Stimulated activated CD4-positive, alpha-beta T cell treated with anti-CD3 and anti-CD28 coated beads, Interleukin-1b, Interleukin-23, amount 100 ng/mL, for 48 hours (primary cell): ENCODE data around the gene GSG1L.
"Not testable (repeated sequence)": the region's sequence is repeated elsewhere in the genome, so short reads cannot be mapped to it uniquely, and the experiment has no call there.

Source experiments
- DNase-seq: peaks from one replicate; pipeline ENCODE4 v3.0.0-alpha.2; 2020

Gene GSG1L

DNA sequence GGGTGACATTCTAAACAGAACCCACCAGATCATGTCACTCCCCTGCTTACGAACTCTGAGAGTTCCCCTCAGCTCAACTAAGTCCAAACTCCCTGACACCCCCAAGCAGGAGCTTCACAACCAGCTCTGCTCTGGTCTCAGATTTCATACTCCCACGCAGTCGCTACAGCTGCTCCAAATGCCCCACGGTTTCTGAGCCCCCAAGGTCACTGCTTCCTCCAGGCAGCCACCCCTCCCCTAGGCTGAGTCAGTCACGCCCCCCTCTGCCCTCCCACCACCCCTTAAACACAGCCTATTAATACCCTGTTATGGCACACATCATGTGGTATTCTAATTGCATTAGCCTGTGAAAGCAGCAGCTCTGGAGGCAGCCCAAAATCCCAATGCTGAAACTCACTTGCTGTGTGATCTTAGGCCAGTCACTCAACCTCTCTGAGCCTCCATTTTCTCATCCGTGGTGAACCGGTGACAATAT is 51.5 kb downstream of the GSG1L start:
- DNase-seq, result no peak

DNA sequence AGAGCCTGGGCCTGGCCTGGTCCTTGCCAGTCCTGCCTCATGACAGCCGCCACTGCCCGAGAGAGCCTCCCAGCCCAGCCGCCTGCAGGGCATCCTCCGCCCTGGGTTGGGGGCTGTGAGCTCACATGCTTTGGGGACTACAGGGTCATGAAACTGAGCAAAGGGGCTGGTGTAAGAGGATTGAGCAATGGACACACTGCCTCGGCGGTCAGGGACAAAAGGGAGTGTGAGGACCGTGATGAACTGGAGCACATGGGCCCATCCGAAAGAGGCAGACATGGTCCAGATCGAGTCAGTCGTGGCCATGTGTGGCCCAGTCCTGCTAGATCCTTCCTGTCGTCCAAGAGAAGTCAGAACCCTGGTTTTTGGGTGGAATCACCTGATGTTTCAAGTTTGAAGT is 52.3 kb downstream of the GSG1L start:
- DNase-seq, result no peak

GRCh38 chr16:28010671-28011070 is 52.8 kb downstream of the GSG1L start:
- DNase-seq, result no peak

DNA sequence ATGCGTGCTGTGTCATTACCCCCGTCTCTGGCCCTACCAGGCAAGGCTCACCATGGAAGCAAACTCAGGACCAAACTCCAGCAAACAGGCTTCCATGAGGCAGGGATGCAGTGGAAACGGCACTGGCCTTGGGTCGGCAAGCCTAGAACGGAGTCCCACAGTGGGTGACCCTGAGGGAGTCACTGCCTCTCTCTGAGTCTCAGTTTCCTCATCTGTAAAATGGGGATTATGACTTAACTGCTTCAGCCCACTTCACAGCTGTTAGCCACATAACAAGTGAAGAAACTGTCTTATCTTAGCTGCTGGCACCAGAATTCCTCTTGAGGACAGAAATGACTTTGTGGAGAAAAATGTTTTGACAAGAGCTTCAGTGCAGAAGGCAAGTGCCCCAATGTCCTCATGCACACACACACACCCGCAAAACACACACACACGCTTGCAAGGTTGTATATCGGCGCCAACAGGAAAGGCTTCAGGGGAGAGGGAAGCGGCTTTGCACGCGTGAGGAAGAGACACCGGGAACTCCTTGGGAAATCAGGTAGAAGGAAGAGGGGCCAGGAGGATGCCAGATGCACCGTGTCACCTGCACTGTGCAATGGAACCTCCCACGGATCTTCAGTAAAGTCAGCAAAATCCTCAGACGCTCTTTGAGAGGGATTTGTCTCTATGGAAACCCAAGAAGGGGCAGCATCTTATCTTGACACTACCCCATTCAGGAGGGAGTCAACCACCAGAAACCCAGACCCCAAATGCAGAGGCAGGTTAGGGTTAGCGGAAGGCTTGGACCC is 53.7 kb downstream of the GSG1L start:
- DNase-seq, result no peak

DNA sequence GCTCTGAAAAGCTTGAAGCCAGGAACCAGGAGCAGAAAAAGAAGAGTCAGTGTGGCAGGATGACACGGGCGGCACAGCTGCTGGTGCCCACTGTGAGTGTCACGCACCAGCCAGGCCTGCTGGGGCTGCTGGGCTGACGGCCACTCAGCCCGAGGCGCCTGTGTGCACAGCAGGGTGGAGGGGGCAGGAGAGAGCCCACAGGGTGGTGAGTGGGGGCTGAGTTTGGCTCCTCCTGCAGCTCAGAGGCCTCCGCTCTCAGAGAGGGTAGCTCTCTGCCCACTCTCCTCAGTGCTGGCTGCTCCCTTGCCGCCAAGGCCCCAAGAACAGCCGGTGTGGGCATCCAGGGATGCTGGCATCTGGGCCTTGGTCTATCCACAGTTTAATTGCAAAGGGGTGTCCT is 59.6 kb downstream of the GSG1L start:
- no peak for DNase-seq

- DNase-seq, result no peak
Measured at GRCh38 chr16:28003021-28003865, 60.3 kb downstream of the GSG1L start.

GRCh38 chr16:28001642-28002041 is 61.9 kb downstream of the GSG1L start:
- DNase-seq, result no peak

GRCh38 chr16:28001184-28001583 is 62.3 kb downstream of the GSG1L start:
- DNase-seq, result no peak

DNA sequence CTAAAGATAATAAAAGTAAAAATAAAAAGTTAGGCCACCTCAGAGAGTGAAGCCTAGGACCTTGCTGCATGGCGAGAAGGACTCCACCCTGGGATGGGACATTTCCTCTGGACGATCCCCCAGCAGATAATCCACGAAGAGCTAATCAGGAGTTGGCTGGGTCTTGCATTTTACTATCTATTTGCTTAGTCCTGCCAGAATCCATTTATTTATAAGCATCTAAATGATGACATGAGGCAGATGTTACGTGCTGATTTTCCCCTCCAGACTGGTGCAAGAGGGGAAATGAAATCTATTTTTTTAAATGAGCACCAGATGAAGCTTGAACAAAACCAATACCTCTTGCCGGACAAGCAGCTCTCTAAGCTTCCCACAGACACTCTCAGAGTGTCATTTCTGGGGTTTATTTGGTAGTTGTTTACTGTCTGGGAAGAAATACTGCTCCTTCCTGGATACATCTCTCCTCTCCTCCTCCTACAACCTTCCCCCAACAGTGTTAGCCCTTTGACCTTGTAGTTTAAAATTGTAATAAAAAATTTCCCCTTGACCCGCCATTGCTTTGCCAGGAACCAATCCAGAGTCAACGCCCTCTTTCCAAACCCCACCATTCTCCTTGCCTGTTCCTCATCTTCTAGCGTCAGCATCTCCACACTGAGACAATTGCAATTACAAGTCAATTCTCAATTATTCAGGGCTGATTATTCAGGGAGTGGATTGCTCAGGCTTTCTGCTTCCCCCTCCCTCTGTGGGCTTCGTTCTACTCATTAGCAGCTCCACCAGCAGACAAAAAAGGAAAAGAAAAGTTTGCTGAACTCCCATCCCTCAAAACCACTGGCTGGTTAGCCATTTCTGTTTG is 63.0 kb downstream of the GSG1L start:
- no peak for DNase-seq

DNA sequence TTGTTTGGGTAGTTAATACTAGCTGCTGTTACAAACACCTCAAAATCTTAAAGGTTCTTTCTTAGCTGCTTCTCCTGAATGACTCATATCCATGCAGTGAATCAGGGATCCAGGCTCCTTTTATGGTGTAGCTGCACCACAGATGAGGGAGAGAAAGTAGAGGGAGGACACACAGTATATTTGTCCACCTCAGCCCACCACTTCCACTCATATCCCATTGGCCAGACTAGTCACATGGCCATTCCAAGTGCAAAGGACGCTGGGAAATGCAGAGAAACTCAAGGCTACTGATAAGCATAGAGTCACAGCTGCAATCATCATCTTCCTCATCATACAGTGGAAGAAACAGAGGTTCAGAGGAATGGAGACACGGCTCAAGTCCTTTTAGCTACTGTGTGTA is 63.8 kb downstream of the GSG1L start:
- DNase-seq, result no peak

DNA sequence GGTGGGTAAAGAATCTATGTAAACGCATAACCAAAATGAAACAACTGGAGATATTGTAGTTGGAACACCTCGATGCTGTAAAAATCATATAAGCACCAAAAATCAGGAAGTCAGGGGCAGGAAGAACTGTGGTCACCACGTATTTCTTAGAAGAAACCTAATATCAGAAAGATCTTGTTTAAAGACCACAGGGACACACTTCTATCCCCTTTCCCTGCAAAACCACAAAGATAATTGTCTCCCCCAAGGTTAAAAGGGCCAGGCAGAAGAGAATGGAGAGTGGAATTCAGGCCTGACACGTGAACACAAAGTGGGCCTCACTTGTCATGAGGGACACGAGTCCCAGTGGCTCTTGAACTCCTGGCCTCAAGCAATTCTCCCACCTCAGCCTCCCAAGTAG is 68.1 kb downstream of the GSG1L start:
- no peak for DNase-seq

DNA sequence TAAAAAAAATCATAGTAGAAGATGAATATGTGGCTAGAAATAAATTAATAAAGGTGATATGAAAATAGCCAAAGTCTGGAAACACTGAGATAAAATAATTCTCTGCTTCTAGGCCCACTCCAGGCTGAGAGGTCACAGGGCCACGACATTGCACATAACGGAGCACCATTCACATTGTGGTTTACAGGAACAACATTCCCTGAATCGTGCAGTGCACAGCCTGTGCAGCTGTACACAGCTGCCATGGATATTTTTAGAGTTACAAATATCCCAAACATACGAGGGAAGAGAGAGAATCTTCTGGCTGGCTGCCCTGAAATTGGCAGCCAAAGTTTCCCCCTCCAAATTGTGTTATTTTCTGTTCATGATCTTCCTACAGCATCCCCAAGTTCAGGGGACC is 68.8 kb downstream of the GSG1L start:
- no peak for DNase-seq

DNA sequence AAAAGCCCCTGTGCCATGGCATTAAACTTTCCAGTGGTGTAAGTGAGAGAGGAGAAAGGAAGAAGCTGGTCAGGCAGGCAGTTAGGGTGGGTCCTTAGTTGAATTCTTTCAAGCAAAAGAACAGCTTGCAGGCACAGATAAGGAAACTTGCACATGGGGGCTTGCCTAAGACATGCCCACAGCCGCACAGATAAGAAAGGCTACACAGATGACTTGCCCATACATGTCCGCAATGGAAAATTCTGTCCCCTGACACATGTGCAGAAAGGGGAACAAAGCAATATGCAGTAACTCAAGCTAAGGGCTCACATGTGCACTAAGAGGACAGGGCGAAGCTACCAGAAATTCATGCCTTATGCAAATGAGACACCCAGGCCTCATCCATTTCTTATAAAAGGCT is 69.9 kb downstream of the GSG1L start:
- DNase-seq, result no peak

- DNase-seq, result no peak
Measured at GRCh38 chr16:27991876-27992275, 71.6 kb downstream of the GSG1L start.

GRCh38 chr16:27985981-27986380 is 77.5 kb downstream of the GSG1L start:
- no peak for DNase-seq

- DNase-seq, result no peak
Measured at GRCh38 chr16:27984121-27984520, 79.4 kb downstream of the GSG1L start.

- no peak for DNase-seq
Measured at GRCh38 chr16:27983244-27983643, 80.3 kb downstream of the GSG1L start.

DNA sequence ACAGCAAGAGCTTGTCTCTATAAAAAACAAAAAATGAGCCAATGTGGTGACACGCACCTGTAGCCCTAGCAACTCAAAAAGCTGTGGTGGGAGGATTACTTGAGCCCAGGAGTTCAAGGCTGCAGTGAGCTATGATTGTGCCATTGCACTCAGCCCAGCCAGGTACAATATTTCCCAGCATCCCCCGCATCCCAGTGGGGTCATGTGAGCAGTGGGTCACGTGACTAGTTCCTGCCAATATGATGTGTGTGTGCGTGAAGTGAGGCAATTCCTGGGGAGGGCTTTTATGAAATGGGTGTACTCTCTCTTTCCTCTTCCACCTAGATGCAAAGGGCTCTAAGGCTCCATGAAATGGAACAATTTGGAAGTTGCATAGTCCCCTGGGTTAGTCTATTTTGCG is 81.3 kb downstream of the GSG1L start:
- DNase-seq, result no peak

GRCh38 chr16:27980919-27981700 is 82.4 kb downstream of the GSG1L start:
- DNase-seq, result no peak

DNA sequence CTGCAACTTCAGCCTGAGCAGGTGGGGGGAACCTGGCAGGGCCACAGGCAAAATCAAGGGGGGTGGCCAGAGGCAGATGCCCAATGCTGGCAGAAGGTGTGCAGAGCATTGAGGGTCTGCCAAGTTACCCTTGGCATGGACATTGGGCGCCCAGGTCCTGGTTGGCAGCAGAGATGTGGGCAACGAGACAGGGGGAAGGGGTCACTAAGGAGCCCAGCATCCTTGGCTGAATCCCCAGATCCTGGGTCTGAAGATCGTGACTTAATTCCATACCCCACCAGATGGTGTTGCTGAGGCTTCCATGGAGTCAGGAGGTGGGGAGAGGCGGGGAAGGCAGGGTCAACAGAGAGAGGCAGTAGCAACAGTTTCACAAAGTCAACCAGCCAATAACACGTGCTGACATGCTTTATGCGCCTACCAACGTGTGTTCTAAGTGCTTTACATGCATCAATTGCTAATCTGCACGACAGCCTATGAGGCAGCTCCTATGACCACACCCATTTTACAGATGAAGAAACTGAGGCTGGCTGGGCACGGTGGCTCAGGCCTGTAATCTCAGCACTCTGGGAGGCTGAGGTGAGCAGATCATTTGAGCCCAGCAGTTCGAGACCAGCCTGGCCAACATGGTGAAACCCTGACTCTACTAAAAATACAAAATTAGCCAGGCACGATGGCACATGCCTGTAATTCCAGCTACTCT is 83.3 kb downstream of the GSG1L start:
- no peak for DNase-seq

DNA sequence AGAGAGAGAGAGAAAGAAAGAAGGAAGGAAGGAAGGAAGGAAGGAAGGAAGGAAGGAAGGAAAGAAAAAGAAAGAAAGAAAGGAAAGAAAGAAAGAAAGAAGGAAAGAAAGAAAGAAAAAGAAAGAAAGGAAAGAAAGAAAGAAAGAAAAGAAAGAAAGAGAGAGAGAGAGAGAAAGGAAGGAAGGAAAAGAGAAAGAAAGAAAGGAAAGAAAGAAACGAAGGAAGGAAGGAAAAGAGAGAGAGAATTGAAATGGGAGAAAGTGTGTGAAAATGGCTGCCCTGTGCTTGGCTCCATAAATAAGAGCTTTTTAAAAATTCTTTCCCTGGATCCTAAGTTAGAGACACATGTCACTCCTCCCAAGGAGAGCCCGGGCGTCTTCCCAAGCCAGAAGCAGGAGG is 83.8 kb downstream of the GSG1L start:
- DNase-seq, result not testable (repeated sequence)

GRCh38 chr16:27978876-27979275 is 84.6 kb downstream of the GSG1L start:
- DNase-seq, result no peak
